ENCODE data around the gene PRKCE. TPM values are rescaled to one million over a fixed set of nuclear protein-coding genes. Genes with fewer than 3 reads are reported as not detected.

PRKCE gene
- total RNA-seq, 4 donors from 2014 or later: 20.0 to 29.7 (median 25.2) TPM

DNA sequence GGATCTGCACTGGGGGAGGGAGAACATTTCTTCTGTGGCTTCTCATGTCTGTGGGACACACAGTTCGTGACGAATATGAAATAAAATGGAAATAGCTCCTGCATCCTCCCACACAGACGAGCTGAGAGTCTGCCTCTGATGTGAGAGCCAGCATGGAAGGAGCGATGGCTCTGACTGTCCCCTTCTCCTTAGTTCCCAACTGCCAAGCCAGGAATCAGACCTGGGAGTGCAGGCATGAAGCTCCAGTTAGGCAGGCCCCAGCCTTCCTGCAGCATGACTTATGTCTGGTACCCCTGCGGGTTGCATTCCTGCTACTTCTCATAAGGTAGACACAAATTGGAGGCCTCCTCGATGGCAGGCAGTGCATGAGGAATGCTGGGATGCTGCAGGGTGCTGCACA lies 56.2 kb downstream of the PRKCE start:
- no peak overlapping the region for H3K4me3 ChIP-seq
- H3K27me3 ChIP-seq: no peaks in the 10 kb centered on the region
- peaks cover 0 to 4% (median 0%) of the 10 kb centered on the region in 4 donors for H3K4me1 ChIP-seq
- no peaks in the 10 kb centered on the region for H3K9me3 ChIP-seq
- H3K36me3 ChIP-seq: no peaks in the 10 kb centered on the region
- no peak for DNase-seq
- H3K27ac ChIP-seq: no peak overlapping the region
- TF ChIP-seq POLR2A (IDR thresholded peaks at IDR 0.05): no peak
- TF ChIP-seq, protein P1, sequence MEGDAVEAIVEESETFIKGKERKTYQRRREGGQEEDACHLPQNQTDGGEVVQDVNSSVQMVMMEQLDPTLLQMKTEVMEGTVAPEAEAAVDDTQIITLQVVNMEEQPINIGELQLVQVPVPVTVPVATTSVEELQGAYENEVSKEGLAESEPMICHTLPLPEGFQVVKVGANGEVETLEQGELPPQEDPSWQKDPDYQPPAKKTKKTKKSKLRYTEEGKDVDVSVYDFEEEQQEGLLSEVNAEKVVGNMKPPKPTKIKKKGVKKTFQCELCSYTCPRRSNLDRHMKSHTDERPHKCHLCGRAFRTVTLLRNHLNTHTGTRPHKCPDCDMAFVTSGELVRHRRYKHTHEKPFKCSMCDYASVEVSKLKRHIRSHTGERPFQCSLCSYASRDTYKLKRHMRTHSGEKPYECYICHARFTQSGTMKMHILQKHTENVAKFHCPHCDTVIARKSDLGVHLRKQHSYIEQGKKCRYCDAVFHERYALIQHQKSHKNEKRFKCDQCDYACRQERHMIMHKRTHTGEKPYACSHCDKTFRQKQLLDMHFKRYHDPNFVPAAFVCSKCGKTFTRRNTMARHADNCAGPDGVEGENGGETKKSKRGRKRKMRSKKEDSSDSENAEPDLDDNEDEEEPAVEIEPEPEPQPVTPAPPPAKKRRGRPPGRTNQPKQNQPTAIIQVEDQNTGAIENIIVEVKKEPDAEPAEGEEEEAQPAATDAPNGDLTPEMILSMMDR (IDR thresholded peaks at IDR 0.05): no peak

DNA sequence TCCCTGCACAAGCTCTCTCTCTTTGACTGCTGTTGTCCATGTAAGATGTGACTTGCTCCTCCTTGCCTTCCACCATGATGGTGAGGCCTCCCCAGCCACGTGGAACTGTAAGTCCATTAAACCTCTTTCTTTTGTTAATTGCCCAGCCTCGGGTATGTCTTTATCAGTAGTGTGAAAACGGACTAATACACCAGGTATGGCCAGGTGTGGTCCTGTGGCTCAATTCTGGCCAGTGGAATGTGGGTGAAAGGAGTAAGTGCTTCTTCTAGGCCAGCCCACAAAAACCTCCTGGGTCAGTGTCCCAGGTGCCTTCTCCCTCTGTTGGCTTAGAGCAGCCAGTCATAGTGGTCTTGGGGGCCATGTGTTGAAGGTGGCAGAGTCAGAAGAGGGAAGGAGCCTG lies 57.0 kb downstream of the PRKCE start:
- H3K4me1 ChIP-seq: peaks cover 0 to 4% (median 0%) of the 10 kb centered on the region in 4 donors
- no peaks in the 10 kb centered on the region for H3K9me3 ChIP-seq
- H3K4me3 ChIP-seq: no peak overlapping the region
- TF ChIP-seq, protein P1 (IDR thresholded peaks at IDR 0.05): no peak
- no peak for TF ChIP-seq POLR2A (IDR thresholded peaks at IDR 0.05)
- H3K27ac ChIP-seq: no peak overlapping the region
- no peaks in the 10 kb centered on the region for H3K36me3 ChIP-seq
- H3K27me3 ChIP-seq: no peaks in the 10 kb centered on the region
- no peak for DNase-seq

- H3K36me3 ChIP-seq: no peaks in the 10 kb centered on the region
- no peak for DNase-seq
- no peaks in the 10 kb centered on the region for H3K9me3 ChIP-seq
- peaks cover 0 to 4% (median 0%) of the 10 kb centered on the region in 4 donors for H3K4me1 ChIP-seq
- H3K4me3 ChIP-seq: no peak overlapping the region
- TF ChIP-seq, protein P1 (IDR thresholded peaks at IDR 0.05): no peak
- TF ChIP-seq POLR2A (IDR thresholded peaks at IDR 0.05): no peak
- no peaks in the 10 kb centered on the region for H3K27me3 ChIP-seq
- H3K27ac ChIP-seq: no peak overlapping the region
Observed at GRCh38 chr2:45709137-45709536, 57.7 kb downstream of the PRKCE start.

DNA sequence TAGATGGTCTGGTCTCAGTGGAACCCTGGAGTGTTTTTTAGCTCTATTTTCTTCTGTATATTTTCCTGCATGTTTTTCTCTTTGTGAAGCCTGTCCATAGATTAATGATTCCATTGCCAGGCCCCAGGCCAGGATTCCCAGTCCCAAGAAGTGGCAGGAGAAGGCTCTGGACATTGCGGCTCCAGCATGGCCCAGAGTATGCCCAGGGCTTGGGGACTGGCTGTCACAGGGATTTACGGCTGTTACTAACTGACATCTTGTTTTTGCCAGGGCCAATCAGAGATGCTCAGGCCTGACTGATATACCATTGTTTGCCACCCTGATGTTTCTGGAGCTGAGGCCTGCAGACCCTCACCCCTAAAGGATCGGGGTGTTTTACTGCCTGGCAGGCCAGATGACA lies 59.0 kb downstream of the PRKCE start:
- DNase-seq: no peak
- no peaks in the 10 kb centered on the region for H3K27me3 ChIP-seq
- H3K4me1 ChIP-seq: peaks cover 0 to 4% (median 0%) of the 10 kb centered on the region in 4 donors
- no peaks in the 10 kb centered on the region for H3K9me3 ChIP-seq
- no peak overlapping the region for H3K4me3 ChIP-seq
- H3K27ac ChIP-seq: no peak overlapping the region
- no peaks in the 10 kb centered on the region for H3K36me3 ChIP-seq
- TF ChIP-seq, protein P1 (IDR thresholded peaks at IDR 0.05): no peak
- TF ChIP-seq POLR2A (IDR thresholded peaks at IDR 0.05): no peak

DNA sequence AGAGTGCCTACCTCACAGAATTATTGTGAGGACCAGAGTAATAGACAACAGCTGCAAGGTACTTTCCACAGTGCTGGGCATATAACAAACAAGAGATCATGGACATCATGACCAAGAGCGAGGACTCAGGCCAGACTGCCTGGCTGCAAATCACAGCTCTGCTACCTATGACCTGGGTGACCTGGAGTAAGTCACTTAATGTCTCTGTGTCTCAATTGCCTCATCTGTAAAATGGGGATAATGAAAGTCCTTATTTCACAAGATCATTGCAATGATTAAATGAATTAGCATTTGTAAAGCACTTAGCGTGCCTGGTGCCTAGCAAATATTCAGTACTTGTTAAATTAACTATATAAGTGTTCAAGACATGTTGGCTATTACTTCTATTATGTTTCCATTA lies 59.7 kb downstream of the PRKCE start:
- no peak for DNase-seq
- Histone ChIP-seq H3K9me3 (no peaks in the 10 kb centered on the region), H3K4me1 (peaks cover 0 to 2% (median 0%) of the 10 kb centered on the region in 4 donors), H3K27me3 (no peaks in the 10 kb centered on the region), H3K4me3 (no peak overlapping the region), H3K27ac (no peak overlapping the region), H3K36me3 (no peaks in the 10 kb centered on the region)
- no peak for TF ChIP-seq POLR2A (IDR thresholded peaks at IDR 0.05)
- TF ChIP-seq, protein P1 (IDR thresholded peaks at IDR 0.05): no peak

GRCh38 chr2:45712570-45712969 lies 61.1 kb downstream of the PRKCE start:
- TF ChIP-seq POLR2A (IDR thresholded peaks at IDR 0.05): no peak
- TF ChIP-seq, protein P1 (IDR thresholded peaks at IDR 0.05): peak in 1 of 6 experiments; percentile 5

More at GRCh38 chr2:45712570-45712969, 61.1 kb downstream of the PRKCE start:
- H3K4me3 ChIP-seq: no peak overlapping the region
- no peaks in the 10 kb centered on the region for H3K4me1 ChIP-seq
- DNase-seq: no peak
- H3K9me3 ChIP-seq: no peaks in the 10 kb centered on the region
- no peak overlapping the region for H3K27ac ChIP-seq
- no peaks in the 10 kb centered on the region for H3K27me3 ChIP-seq
- H3K36me3 ChIP-seq: no peaks in the 10 kb centered on the region
